Liver (tissue), 9 donors: ENCODE measurements around the gene IFNG. TPM values are rescaled to one million over a fixed set of nuclear protein-coding genes. Genes with fewer than 3 reads are reported as not detected.

Source experiments
- DNase-seq: peaks from one replicate; pipeline ENCODE4 v3.0.0-alpha.2; 2017; ENCODE audit warnings: low spot score
- H3K27ac ChIP-seq, 2 donors: one replicate each; pipeline ENCODE4 v1.7.0; 2013; ENCODE audit warnings: inconsistent platforms in 2 of 2, low read length in 2 of 2, control low read depth in 1 of 2, low read depth in 1 of 2, mild to moderate bottlenecking in 1 of 2
- H3K27me3 ChIP-seq, 4 donors: one replicate each; pipeline versions ENCODE4 v1.6.1 to v1.7.0; 2013; ENCODE audit warnings: low read length in 3 of 4, inconsistent platforms in 1 of 4, mild to moderate bottlenecking in 1 of 4, moderate library complexity in 1 of 4; ENCODE audit not compliant: control insufficient read depth in 4 of 4, insufficient read depth in 4 of 4
- H3K36me3 ChIP-seq, 4 donors: one replicate each; pipeline versions ENCODE4 v1.6.1 to v1.7.0; 2013; ENCODE audit warnings: low read length in 3 of 4, mild to moderate bottlenecking in 3 of 4, low read depth in 1 of 4, moderate library complexity in 1 of 4; ENCODE audit not compliant: control insufficient read depth in 4 of 4, insufficient read depth in 3 of 4
- H3K4me1 ChIP-seq, 4 donors: one replicate each; pipeline versions ENCODE4 v1.6.1 to v1.7.0; 2013; ENCODE audit warnings: low read length in 3 of 4, mild to moderate bottlenecking in 3 of 4, moderate library complexity in 1 of 4; ENCODE audit not compliant: control insufficient read depth in 4 of 4, insufficient read depth in 4 of 4
- H3K4me3 ChIP-seq, 3 donors: one replicate each; pipeline versions ENCODE4 v1.6.1 to v1.7.0; 2013; ENCODE audit warnings: low read length in 3 of 3, control low read depth in 1 of 3, low read depth in 1 of 3, mild to moderate bottlenecking in 1 of 3
- H3K9ac ChIP-seq, 2 donors: one replicate each; pipeline ENCODE4 v1.7.0; 2013; ENCODE audit warnings: low read length in 2 of 2, mild to moderate bottlenecking in 2 of 2, moderate library complexity in 2 of 2, control low read depth in 1 of 2, low read depth in 1 of 2
- H3K9me3 ChIP-seq, 4 donors: one replicate each; pipeline versions ENCODE4 v1.6.1 to v1.7.0; 2013; ENCODE audit warnings: low read length in 3 of 4; ENCODE audit not compliant: control insufficient read depth in 4 of 4
- ATF3 ChIP-seq: IDR thresholded peaks from 2 replicates; pipeline ENCODE4 v1.6.1; 2016; ENCODE audit warnings: antibody characterized with exemption
- CTCF ChIP-seq: fragments of 150-350 bp; IDR thresholded peaks from 2 replicates; pipeline ENCODE4 v1.5.1; 2017; ENCODE audit warnings: improper control_type of control experiment, low read depth, low read length; ENCODE audit not compliant: missing input control
- EGR1 ChIP-seq, 2 donors: IDR thresholded peaks; 2 replicates each; pipeline ENCODE4 v1.6.1; 2016 to 2018; ENCODE audit warnings: antibody characterized with exemption in 2 of 2, low read depth in 2 of 2
- FOXA1 ChIP-seq: IDR thresholded peaks from 2 replicates; pipeline ENCODE4 v1.6.1; 2016; ENCODE audit warnings: antibody characterized with exemption
- FOXA2 ChIP-seq: IDR thresholded peaks from 2 replicates; pipeline ENCODE4 v1.6.1; 2016; ENCODE audit warnings: antibody characterized with exemption
- GABPA ChIP-seq, 2 donors: IDR thresholded peaks in 1 of 2; conservative IDR thresholded peaks in 1 of 2; 2 replicates each; pipeline ENCODE4 v1.6.1; 2016; ENCODE audit warnings: antibody characterized with exemption in 2 of 2, mild to moderate bottlenecking in 1 of 2, moderate library complexity in 1 of 2
- HNF4A ChIP-seq, 2 donors: conservative IDR thresholded peaks; 2 replicates each; pipeline ENCODE4 v1.6.1; 2016; ENCODE audit warnings: antibody characterized with exemption in 2 of 2, mild to moderate bottlenecking in 2 of 2
- HNF4G ChIP-seq: IDR thresholded peaks from 2 replicates; pipeline ENCODE4 v1.6.1; 2016; ENCODE audit warnings: antibody characterized with exemption
- JUND ChIP-seq, 2 donors: IDR thresholded peaks; 2 replicates each; pipeline ENCODE4 v1.6.1; 2016; ENCODE audit warnings: antibody characterized with exemption in 2 of 2
- NR2F2 ChIP-seq: IDR thresholded peaks from 2 replicates; pipeline ENCODE4 v1.6.1; 2016; ENCODE audit warnings: antibody characterized with exemption
- RAD21 ChIP-seq, 2 donors: IDR thresholded peaks; 2 replicates each; pipeline ENCODE4 v1.6.1; 2016; ENCODE audit warnings: antibody characterized with exemption in 2 of 2, mild to moderate bottlenecking in 2 of 2
- REST ChIP-seq: IDR thresholded peaks from 2 replicates; pipeline ENCODE4 v1.6.1; 2016; ENCODE audit warnings: antibody characterized with exemption, mild to moderate bottlenecking
- RXRA ChIP-seq, 2 donors: IDR thresholded peaks; 2 replicates each; pipeline ENCODE4 v1.6.1; 2017 to 2018; ENCODE audit warnings: antibody characterized with exemption in 2 of 2, mild to moderate bottlenecking in 1 of 2
- SP1 ChIP-seq: IDR thresholded peaks from 2 replicates; pipeline ENCODE4 v1.6.1; 2018; ENCODE audit warnings: antibody characterized with exemption, mild to moderate bottlenecking
- TAF1 ChIP-seq: conservative IDR thresholded peaks from 2 replicates; pipeline ENCODE4 v1.6.1; 2016; ENCODE audit warnings: antibody characterized with exemption, mild to moderate bottlenecking
- YY1 ChIP-seq: IDR thresholded peaks from 2 replicates; pipeline ENCODE4 v1.6.1; 2016; ENCODE audit warnings: antibody characterized with exemption, mild to moderate bottlenecking
- ZBTB33 ChIP-seq: IDR thresholded peaks from 2 replicates; pipeline ENCODE4 v1.6.1; 2016; ENCODE audit warnings: antibody characterized with exemption
- WGBS: extraction: QIAGEN DNeasy Blood & Tissue Kit; methylation state at CpG from one replicate; pipeline ENCODE4 v1.1.7; 2013; 5-methylcytosine and 5-hydroxymethylcytosine counted together
- polyA plus RNA-seq, 2 donors: library from polyadenylated mRNA; stranded (reverse) in 1 of 2; unstranded in 1 of 2; fragments of 200-250 nt in 1 of 2; fragments of >200 nt in 1 of 2; fragmentation: Nextera tagmentation in 1 of 2; extraction: Ambion mirVana in 1 of 2; gene quantifications; one replicate each; pipeline versions ENCODE4 v1.2.1 to v1.2.3, GENCODE V29; 2013 to 2015
- total RNA-seq, 2 donors: library from RNA; depleted of rRNA; stranded (reverse); fragments of >200 nt; gene quantifications; one replicate each; pipeline ENCODE4 v1.2.3, GENCODE V29; 2014
- donor health status: healthy.
- donor health status: healthy.
- donor health status: healthy.
- donor health status: healthy.
- donor health status: healthy.

The IFNG gene
- total and polyA plus RNA-seq, 4 donors: 0.08 TPM; not detected in 3

GRCh38 chr12:68109444-68110217 is 49.9 kb downstream of the IFNG start:
- no peak overlapping the region for H3K27ac ChIP-seq
- H3K4me3 ChIP-seq: no peak overlapping the region
- 64% methylated on average over 1 of the region's 1 CpG for WGBS
- no peaks in the 10 kb centered on the region for H3K4me1 ChIP-seq
- H3K36me3 ChIP-seq: no peaks in the 10 kb centered on the region
- no peak for TF ChIP-seq EGR1 (IDR thresholded peaks at IDR 0.05; ENCODE audit: low read depth in 2 of 2)
- TF ChIP-seq FOXA1: no peak
- TF ChIP-seq RAD21 (IDR thresholded peaks at IDR 0.05): no peak
- TF ChIP-seq ZBTB33: no peak
- TF ChIP-seq NR2F2: no peak
- TF ChIP-seq HNF4G: no peak
- no peak for TF ChIP-seq YY1
- no peak for TF ChIP-seq FOXA2
- no peak for TF ChIP-seq JUND (IDR thresholded peaks at IDR 0.05)
- H3K9ac ChIP-seq: no peak overlapping the region
- no peaks in the 10 kb centered on the region for H3K27me3 ChIP-seq
- no peak for DNase-seq
- H3K9me3 ChIP-seq: no peaks in the 10 kb centered on the region

DNA sequence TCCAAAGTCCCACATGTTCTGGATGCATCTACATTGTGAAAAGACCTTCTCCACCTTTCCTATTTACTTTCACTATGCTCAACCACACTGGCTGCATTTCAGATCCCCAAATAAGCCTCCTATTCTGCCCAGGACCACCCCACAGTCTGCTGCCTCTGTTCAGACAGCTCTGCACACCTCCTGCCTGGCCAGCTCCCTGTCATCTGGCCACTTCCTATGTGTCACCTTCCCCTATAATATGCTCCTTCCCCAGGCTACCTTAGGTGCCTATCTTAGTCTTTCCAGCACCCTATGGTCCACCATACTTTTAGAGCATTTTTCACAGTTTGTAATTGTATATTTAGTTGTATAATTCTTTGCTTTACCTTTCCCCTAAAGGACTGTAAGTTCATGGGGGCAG is 50.5 kb downstream of the IFNG start:
- Histone ChIP-seq H3K4me3 (no peak overlapping the region), H3K4me1 (no peaks in the 10 kb centered on the region), H3K36me3 (no peaks in the 10 kb centered on the region), H3K27me3 (no peaks in the 10 kb centered on the region), H3K9me3 (no peaks in the 10 kb centered on the region), H3K9ac (no peak overlapping the region), H3K27ac (no peak overlapping the region)
- no peak for DNase-seq
- TF ChIP-seq FOXA2: no peak
- TF ChIP-seq SP1: no peak
- no peak for TF ChIP-seq GABPA (IDR thresholded peaks at IDR 0.05 in 1 of 2, conservative IDR thresholded peaks at IDR 0.05 in 1 of 2)
- no peak for TF ChIP-seq FOXA1
- TF ChIP-seq RXRA (IDR thresholded peaks at IDR 0.05): no peak
- no peak for TF ChIP-seq HNF4G
- no peak for TF ChIP-seq CTCF
- no peak for TF ChIP-seq EGR1 (IDR thresholded peaks at IDR 0.05; ENCODE audit: low read depth in 2 of 2)
- no peak for TF ChIP-seq TAF1
- TF ChIP-seq ATF3: no peak
- TF ChIP-seq HNF4A (conservative IDR thresholded peaks at IDR 0.05): no peak
- no peak for TF ChIP-seq REST
